DMS 273 treated with DMSO at 0.1 percent for 48 hours (cell line): Measurements from ENCODE around the gene ATM.
"Not testable (repeated sequence)": the region's sequence is repeated elsewhere in the genome, so short reads cannot be mapped to it uniquely, and the experiment has no call there.

Source experiments
- DNase-seq: peaks from one replicate; lab custom pipeline; 2025; lab: John Stamatoyannopoulos, UW

ATM gene

GRCh38 chr11:108220721-108221336, 2.0 kb upstream of the ATM start:
- no peak for DNase-seq

GRCh38 chr11:108221371-108221770, 1.5 kb upstream of the ATM start:
- no peak for DNase-seq

GRCh38 chr11:108221911-108222573, 825 bp upstream of the ATM start:
- no peak for DNase-seq

- no peak for DNase-seq
Observed at GRCh38 chr11:108223348-108224149, 682 bp downstream of the ATM start.

- no peak for DNase-seq
Observed at GRCh38 chr11:108224366-108224765, 1.5 kb downstream of the ATM start.

GRCh38 chr11:108224911-108225786, 2.3 kb downstream of the ATM start:
- no peak for DNase-seq

- DNase-seq, result no peak
Observed at GRCh38 chr11:108226036-108226435, 3.2 kb downstream of the ATM start.

GRCh38 chr11:108228251-108228650, 5.4 kb downstream of the ATM start:
- no peak for DNase-seq

- no peak for DNase-seq
Observed at GRCh38 chr11:108233277-108233945, 10.5 kb downstream of the ATM start.

GRCh38 chr11:108235192-108235591, 12.3 kb downstream of the ATM start:
- no peak for DNase-seq

GRCh38 chr11:108235633-108236032, 12.8 kb downstream of the ATM start:
- DNase-seq, result no peak

- DNase-seq, result no peak
Observed at GRCh38 chr11:108237058-108237481, 14.2 kb downstream of the ATM start.

- DNase-seq, result no peak
Observed at GRCh38 chr11:108239076-108239475, 16.2 kb downstream of the ATM start.

GRCh38 chr11:108241330-108242037, 18.6 kb downstream of the ATM start:
- DNase-seq, result no peak

- DNase-seq, result no peak
Observed at GRCh38 chr11:108242422-108242821, 19.6 kb downstream of the ATM start.

GRCh38 chr11:108246308-108246707, 23.4 kb downstream of the ATM start:
- no peak for DNase-seq

- DNase-seq, result no peak
Observed at GRCh38 chr11:108246885-108247284, 24.0 kb downstream of the ATM start.

GRCh38 chr11:108253176-108253575, 30.3 kb downstream of the ATM start:
- DNase-seq, result no peak

GRCh38 chr11:108269583-108269982, 46.7 kb downstream of the ATM start:
- DNase-seq, result no peak

- DNase-seq, result not testable (repeated sequence)
Observed at GRCh38 chr11:108276985-108277616, 54.2 kb downstream of the ATM start.
